ENCODE results near the gene KRTAP21-2.
"Not testable (repeated sequence)": the region's sequence is repeated elsewhere in the genome, so short reads cannot be mapped to it uniquely, and the experiment has no call there.

KRTAP21-2 gene

DNA sequence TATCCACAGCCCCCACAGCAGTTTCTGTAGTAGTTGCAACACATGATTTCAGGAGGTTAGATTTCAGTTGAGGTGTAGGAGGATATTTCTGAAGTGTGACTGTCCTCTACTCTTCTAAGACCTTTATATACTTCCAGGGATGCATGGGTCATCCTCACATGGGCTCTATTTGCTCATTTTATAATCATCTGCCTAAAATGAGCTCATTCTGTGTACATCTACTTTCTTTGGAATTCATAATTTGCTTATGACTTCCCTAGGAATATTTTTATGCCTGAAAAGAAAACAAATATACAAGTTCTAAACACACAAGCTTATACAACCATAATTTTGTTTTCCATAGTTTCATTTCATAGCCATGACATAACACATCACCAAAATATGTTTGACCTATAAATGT, at the start of gene KRTAP21-2:
KRTAP21-2 (minus strand) TSS at position 101 of the 400 bp plus-strand sequence; CDS start at position 44, 57 bp downstream.
- DNase-seq (ENCODE audit: low read depth), result no peak

DNA sequence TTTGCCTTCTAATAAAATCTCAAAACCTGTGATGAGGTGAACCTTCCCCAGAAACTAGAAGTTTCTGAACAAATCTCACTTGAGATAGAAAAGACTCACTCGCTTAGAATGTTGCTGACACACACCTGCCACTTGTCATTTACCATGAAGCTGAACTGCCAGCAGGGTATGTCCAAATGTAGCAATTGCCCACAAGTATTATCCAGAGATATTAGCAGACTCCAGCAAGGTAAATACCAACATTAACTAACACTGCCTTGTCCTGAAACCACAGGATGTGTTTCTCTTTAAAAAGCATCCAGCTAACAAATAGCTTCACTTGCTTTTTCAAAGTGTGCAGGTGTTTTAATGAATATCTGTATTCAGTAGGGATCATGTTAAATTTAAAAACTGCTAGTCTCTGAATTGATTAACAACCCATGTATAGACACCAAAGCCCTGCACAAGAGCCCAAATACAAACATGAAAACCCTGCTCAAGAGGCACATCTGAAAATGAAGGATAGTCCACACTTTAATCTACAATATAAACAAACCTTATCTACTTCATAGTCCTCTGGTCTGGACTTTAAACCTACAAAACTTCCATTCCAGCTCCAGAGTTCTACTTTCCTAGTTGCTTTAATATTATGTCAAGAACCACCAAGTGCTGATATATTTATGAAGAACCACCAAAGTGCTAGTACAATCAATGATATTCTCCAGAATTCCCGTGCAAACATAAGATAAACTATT, 46.7 kb upstream of the KRTAP21-2 start:
- no peak for DNase-seq (ENCODE audit: low read depth)

GRCh38 chr21:30779249-30779648, 32.2 kb upstream of the KRTAP21-2 start:
- no peak for DNase-seq (ENCODE audit: low read depth)

DNA sequence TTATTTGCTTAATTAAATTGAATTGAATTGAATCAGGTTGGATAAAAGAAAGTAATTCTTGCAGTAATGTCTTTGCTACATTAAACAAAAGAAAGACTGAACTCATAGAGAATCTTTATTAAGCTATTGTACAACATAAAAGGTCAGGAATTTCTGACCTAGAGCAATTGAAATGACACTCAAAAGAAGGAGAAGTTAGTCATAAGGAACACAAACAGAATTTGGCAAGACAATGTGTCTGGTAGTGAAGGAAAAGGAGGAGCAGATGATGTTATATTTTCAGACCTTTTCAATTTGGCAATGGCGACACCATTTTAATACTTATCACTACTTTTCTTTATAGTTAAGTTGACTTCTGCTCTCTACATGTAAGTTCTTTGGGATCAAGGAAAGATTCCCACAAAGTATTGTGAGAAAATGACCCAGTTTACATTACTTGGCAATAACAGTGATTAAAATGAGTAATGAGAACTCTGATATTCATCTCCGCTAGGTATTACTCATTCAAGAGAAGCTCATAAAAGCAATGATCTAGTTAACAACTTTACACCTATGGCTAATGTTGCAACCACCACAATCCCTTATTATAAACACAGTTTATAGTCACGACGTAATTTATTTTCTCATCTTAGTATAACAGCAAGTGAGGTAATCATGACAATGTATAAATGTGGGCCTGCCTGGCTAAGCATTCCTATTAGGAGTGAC, 22.8 kb upstream of the KRTAP21-2 start:
- no peak for DNase-seq (ENCODE audit: low read depth)

DNA sequence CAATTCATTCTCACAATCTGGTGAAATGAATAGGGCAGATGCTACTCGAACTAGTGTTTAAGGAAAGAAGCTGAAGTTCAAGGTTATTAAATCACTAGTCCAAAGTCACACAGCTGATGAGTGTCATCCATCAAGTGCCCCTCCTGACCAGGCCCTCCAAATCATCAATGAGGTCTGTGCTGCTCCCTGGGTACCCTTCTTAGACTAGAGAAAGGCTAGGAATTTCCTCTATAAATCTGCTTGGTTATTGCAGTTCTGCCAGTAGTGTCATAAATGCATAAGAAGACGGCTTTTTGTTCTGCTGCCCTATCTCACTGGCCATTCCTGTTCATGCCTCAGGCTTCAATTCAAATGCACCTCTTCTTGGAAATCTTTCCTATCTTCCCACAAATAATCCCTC, 13.7 kb upstream of the KRTAP21-2 start:
- DNase-seq (ENCODE audit: low read depth), result no peak

- no peak for DNase-seq (ENCODE audit: low read depth)
Measured at GRCh38 chr21:30758306-30758705, 11.2 kb upstream of the KRTAP21-2 start.

GRCh38 chr21:30755328-30755727, 8.3 kb upstream of the KRTAP21-2 start, which contains the start of gene KRTAP21-1:
Gene KRTAP21-1 (minus strand): TSS chr21:30755428. CDS start chr21:30755378, 50 bp downstream.
- DNase-seq (ENCODE audit: low read depth), result not testable (repeated sequence)

DNA sequence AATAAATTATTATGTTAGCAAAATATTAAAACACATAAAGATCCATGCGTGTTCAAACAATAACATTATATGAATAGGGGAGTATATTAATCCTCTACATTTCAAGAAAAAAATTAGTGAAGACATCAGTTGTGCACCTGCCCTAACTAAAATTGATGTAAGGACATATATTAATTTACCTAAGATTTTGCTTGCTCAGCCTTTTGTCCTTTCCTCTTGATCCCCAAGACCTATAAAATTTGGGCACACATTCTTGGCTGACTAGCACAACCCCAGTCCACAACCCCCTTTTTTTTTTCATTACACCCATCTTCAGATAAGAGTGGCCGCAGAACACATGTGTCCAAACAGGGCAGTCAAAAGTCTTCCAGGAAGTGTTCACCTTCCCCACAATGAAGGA, 6.6 kb downstream of the KRTAP21-2 start:
- DNase-seq (ENCODE audit: low read depth), result no peak

DNA sequence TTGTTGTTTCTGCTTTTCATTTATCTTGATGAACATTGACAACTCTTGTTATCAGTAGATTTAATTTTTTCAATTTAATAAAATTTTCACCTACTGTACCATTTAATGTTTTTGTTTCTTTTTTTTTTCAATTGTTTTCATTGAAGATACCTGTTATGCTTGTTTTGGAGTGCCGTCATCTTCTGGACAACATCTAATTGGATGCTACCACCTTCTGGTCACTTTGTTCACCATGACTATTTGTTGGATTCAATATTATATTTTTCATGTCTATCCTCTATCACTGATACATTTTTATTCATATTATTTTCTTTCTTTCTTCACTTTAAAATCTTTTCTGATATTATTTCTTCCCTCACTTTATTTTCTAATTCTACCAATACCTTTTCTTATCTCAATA, 14.0 kb downstream of the KRTAP21-2 start:
- DNase-seq (ENCODE audit: low read depth), result no peak

DNA sequence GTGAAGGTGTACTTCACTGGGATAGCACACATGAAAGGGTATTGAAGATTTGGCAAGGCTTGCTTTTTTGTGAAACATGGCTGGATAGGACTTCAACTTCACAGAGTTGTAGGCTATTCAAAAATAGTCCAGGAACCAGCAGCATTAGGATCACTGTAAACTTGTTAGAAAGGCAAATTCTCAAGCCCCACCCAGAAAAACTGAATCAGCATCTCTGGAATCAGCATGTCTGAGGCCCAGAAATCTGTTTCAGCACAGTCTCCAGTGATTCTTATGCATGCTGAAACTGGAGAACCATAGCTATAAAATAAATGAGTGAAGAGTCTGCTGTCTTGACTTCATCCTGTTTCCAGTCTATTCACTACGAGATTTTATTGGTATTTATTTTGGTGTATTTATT, 20.3 kb downstream of the KRTAP21-2 start:
- no peak for DNase-seq (ENCODE audit: low read depth)

GRCh38 chr21:30719401-30719800, 27.7 kb downstream of the KRTAP21-2 start:
- DNase-seq (ENCODE audit: low read depth), result no peak

- no peak for DNase-seq (ENCODE audit: low read depth)
Measured at GRCh38 chr21:30718239-30718909, 28.7 kb downstream of the KRTAP21-2 start, which contains the start of gene KRTAP21-3. Gene KRTAP21-3 (minus strand): TSS chr21:30718777. CDS start chr21:30718759, 18 bp downstream.

- DNase-seq (ENCODE audit: low read depth), result no peak
Measured at GRCh38 chr21:30717105-30717504, 30.0 kb downstream of the KRTAP21-2 start.

- no peak for DNase-seq (ENCODE audit: low read depth)
Measured at GRCh38 chr21:30714946-30715345, 32.1 kb downstream of the KRTAP21-2 start.

DNA sequence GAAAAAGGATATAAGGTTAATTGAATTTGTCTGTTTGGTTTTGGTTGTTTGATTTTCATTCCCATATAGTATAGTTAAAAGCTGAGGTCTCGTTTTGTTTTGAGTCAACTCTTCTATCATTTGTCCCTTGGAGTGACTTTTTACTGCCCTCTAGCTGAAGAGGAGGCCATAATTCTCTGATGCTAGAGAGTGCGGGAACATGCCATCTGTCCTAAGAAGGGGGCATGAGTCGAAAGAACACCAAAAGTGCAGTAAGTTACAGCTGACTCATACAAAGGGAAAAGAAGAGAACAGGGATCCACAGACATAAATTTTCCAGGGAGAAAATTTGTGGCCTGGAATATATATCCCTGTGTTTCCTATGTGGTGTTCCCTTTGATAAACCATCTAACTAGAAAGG, 32.6 kb downstream of the KRTAP21-2 start:
- no peak for DNase-seq (ENCODE audit: low read depth)

- no peak for DNase-seq (ENCODE audit: low read depth)
Measured at GRCh38 chr21:30713766-30714165, 33.3 kb downstream of the KRTAP21-2 start.

DNA sequence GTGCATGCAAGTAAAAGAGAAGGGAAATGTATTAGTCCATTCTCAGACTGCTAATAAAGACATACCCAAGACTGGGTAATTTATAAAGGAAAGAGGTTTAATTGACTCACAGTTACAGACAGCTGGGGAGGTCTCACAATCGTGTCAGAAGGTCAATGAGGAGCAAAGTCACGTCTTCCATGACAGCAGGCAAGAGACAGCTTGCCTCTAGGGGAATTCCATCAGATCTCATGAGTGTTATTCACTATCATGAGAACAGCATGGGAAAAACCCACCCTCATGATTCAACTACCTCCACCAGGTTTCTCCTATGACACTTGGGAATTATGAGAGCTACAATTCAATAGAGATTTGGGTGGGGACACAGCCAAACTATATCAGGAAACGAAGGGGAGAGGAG, 36.6 kb downstream of the KRTAP21-2 start:
- DNase-seq (ENCODE audit: low read depth), result no peak

DNA sequence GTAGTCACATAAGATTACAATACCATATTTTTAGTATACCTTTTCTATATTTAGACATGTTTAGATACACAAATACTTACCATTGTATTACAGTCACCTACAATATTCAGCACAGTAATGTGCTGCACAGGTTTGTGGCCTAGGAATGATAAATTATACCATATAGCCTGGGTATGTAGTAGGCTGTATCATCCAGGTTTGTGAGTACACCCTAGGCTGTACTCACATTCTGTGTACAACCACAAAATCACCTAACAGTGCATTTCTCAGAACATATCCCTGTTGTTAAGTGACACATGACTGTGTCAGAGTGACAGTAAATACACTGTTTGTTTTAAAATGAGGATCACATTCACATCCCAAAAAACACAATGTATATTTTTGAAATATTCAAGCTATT, 39.6 kb downstream of the KRTAP21-2 start:
- DNase-seq (ENCODE audit: low read depth), result no peak

Data from amniotic epithelial cell (primary cell).